Suprapubic skin (tissue), 4 donors: ENCODE results near the gene SLC39A10. TPM values are rescaled to one million over a fixed set of nuclear protein-coding genes. Genes with fewer than 3 reads are reported as not detected.
A peak's percentile ranks its signal among the peaks of the same experiment; 100 is the strongest.

Experiments
- DNase-seq, 2 donors: peaks; one replicate each; pipeline ENCODE4 v3.0.0-alpha.2; 2019; ENCODE audit warnings: low spot score in 2 of 2
- H3K27ac ChIP-seq: fragments of 200-600 bp; sonication (generic); one replicate; pipeline ENCODE4 v1.5.1; 2019
- H3K27me3 ChIP-seq: fragments of 200-600 bp; sonication (generic); one replicate; pipeline ENCODE4 v1.5.1; 2019
- H3K36me3 ChIP-seq: fragments of 200-600 bp; sonication (generic); one replicate; pipeline ENCODE4 v1.5.1; 2019
- H3K4me1 ChIP-seq: fragments of 200-600 bp; sonication (generic); one replicate; pipeline ENCODE4 v1.5.1; 2019
- H3K4me3 ChIP-seq: fragments of 200-600 bp; sonication (generic); one replicate; pipeline ENCODE4 v1.5.1; 2019; ENCODE audit warnings: mild to moderate bottlenecking
- H3K9me3 ChIP-seq: fragments of 200-600 bp; sonication (generic); one replicate; pipeline ENCODE4 v1.5.1; 2019
- EP300 ChIP-seq: sonication (generic); formaldehyde crosslinking; IDR thresholded peaks from one replicate; pipeline ENCODE4 v1.6.1; 2017; ENCODE audit warnings: antibody characterized with exemption
- POLR2A ChIP-seq, 2 donors: fragments of 450-650 bp; IDR thresholded peaks; one replicate each; pipeline ENCODE4 v1.6.1; 2017; ENCODE audit warnings: antibody characterized with exemption in 2 of 2, mild to moderate bottlenecking in 2 of 2, moderate library complexity in 2 of 2
- POLR2AphosphoS5 ChIP-seq, 3 donors: sonication (generic); formaldehyde crosslinking; IDR thresholded peaks; one replicate each; pipeline ENCODE4 v1.6.1; 2017; ENCODE audit warnings: antibody characterized with exemption in 3 of 3
- WGBS: methylation state at CpG from one replicate; pipeline ENCODE4 v1.1.5; 2018; 5-methylcytosine and 5-hydroxymethylcytosine counted together
- total RNA-seq, 4 donors: library from RNA; depleted of rRNA; stranded (reverse); fragments of >200 nt; gene quantifications; one replicate each; pipeline ENCODE4 v1.1.0, GENCODE V29; 2016
- TF ChIP-seq, protein P1 (sequence below), 2 donors: fragments of 200-600 bp in 1 of 2; fragments of 450-650 bp in 1 of 2; sonication (generic) in 1 of 2; IDR thresholded peaks; one replicate each; pipeline ENCODE4 v1.5.1; 2016 to 2019; ENCODE audit warnings: antibody characterized with exemption in 2 of 2, mild to moderate bottlenecking in 1 of 2, moderate library complexity in 1 of 2

The SLC39A10 gene
- total RNA-seq, 4 donors from 2014 or later = 14.1 to 20.3 (median 16.5) TPM

GRCh38 chr2:195651046-195651445, 6.0 kb upstream of the SLC39A10 start:
- H3K4me3 ChIP-seq = no peak overlapping the region
- no peaks in the 10 kb centered on the region for H3K9me3 ChIP-seq
- no peaks in the 10 kb centered on the region for H3K36me3 ChIP-seq
- no peaks in the 10 kb centered on the region for H3K27me3 ChIP-seq
- DNase-seq = no peak
- H3K4me1 ChIP-seq = peaks cover 3% of the 10 kb centered on the region
- no peak overlapping the region for H3K27ac ChIP-seq
- 78% methylated on average over 4 of the region's 4 CpGs for WGBS
- no peak for TF ChIP-seq POLR2AphosphoS5 (IDR thresholded peaks at IDR 0.05)
- no peak for TF ChIP-seq EP300
- TF ChIP-seq POLR2A (IDR thresholded peaks at IDR 0.05) = no peak
- TF ChIP-seq, protein P1, sequence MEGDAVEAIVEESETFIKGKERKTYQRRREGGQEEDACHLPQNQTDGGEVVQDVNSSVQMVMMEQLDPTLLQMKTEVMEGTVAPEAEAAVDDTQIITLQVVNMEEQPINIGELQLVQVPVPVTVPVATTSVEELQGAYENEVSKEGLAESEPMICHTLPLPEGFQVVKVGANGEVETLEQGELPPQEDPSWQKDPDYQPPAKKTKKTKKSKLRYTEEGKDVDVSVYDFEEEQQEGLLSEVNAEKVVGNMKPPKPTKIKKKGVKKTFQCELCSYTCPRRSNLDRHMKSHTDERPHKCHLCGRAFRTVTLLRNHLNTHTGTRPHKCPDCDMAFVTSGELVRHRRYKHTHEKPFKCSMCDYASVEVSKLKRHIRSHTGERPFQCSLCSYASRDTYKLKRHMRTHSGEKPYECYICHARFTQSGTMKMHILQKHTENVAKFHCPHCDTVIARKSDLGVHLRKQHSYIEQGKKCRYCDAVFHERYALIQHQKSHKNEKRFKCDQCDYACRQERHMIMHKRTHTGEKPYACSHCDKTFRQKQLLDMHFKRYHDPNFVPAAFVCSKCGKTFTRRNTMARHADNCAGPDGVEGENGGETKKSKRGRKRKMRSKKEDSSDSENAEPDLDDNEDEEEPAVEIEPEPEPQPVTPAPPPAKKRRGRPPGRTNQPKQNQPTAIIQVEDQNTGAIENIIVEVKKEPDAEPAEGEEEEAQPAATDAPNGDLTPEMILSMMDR (IDR thresholded peaks at IDR 0.05) = no peak

DNA sequence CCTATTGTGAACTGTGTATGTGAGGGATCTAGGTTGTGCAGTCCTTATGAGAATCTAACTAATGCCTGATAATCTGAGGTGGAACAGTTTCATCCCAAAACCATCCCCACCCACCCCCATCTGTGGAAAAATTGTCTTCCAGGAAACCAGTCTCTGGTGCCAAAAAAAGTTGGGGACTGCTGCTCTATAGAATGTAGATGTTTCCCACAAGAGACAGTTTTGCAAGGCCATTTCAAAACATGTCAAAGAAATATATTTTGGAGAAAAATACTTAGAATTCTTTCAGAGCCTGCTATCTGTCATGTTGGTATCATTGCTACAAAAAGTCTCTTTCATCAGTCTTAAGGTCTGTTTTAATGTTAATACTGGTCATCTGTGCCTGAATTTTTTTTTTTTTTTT, 4.1 kb upstream of the SLC39A10 start:
- H3K27ac ChIP-seq = no peak overlapping the region
- TF ChIP-seq, protein P1 (IDR thresholded peaks at IDR 0.05) = no peak
- TF ChIP-seq POLR2A (IDR thresholded peaks at IDR 0.05) (no peak), EP300 (no peak), POLR2AphosphoS5 (IDR thresholded peaks at IDR 0.05) (no peak)
- no peaks in the 10 kb centered on the region for H3K36me3 ChIP-seq
- no peak for DNase-seq
- H3K27me3 ChIP-seq = no peaks in the 10 kb centered on the region
- H3K9me3 ChIP-seq = no peaks in the 10 kb centered on the region
- H3K4me3 ChIP-seq = no peak overlapping the region
- H3K4me1 ChIP-seq = peaks cover 8% of the 10 kb centered on the region

- Histone ChIP-seq H3K4me1 (peaks cover 36% of the 10 kb centered on the region), H3K27me3 (no peaks in the 10 kb centered on the region), H3K36me3 (no peaks in the 10 kb centered on the region), H3K4me3 (peak overlapping the region; percentile 96), H3K9me3 (no peaks in the 10 kb centered on the region), H3K27ac (peak overlapping the region; percentile 98)
- no peak for DNase-seq
- WGBS = 24% methylated on average over 19 of the region's 19 CpGs
- TF ChIP-seq, protein P1 (IDR thresholded peaks at IDR 0.05) = no peak
- TF ChIP-seq EP300 = peak; percentile 38
- TF ChIP-seq POLR2A (IDR thresholded peaks at IDR 0.05) = no peak
Observed at GRCh38 chr2:195656161-195656858, 716 bp upstream of the SLC39A10 start.

GRCh38 chr2:195657634-195658540, 861 bp downstream of the SLC39A10 start:
- under 1% methylated on average over 39 of the region's 66 CpGs for WGBS

More at GRCh38 chr2:195657634-195658540, 861 bp downstream of the SLC39A10 start:
- H3K27ac ChIP-seq = peak overlapping the region; percentile 98
- peaks cover 36% of the 10 kb centered on the region for H3K4me1 ChIP-seq
- H3K4me3 ChIP-seq = peak overlapping the region; percentile 96
- H3K27me3 ChIP-seq = no peaks in the 10 kb centered on the region
- no peaks in the 10 kb centered on the region for H3K9me3 ChIP-seq
- no peak for TF ChIP-seq POLR2AphosphoS5 (IDR thresholded peaks at IDR 0.05)
- TF ChIP-seq, protein P1 (IDR thresholded peaks at IDR 0.05) = no peak
- TF ChIP-seq EP300 = no peak
- no peak for TF ChIP-seq POLR2A (IDR thresholded peaks at IDR 0.05)
- H3K36me3 ChIP-seq = no peaks in the 10 kb centered on the region
- peak; percentile 78 to 83 for DNase-seq
